GM21447 (cell line): Measurements from ENCODE around the gene FMO2.
"Not testable (repeated sequence)": the region's sequence is repeated elsewhere in the genome, so short reads cannot be mapped to it uniquely, and the experiment has no call there.

ENCODE experiments used
- ATAC-seq: cut with Tn5 transposase; IDR thresholded peaks from one replicate; pipeline ENCODE4 v1.9.1; 2021; ENCODE audit not compliant: unreplicated experiment

The FMO2 gene

DNA sequence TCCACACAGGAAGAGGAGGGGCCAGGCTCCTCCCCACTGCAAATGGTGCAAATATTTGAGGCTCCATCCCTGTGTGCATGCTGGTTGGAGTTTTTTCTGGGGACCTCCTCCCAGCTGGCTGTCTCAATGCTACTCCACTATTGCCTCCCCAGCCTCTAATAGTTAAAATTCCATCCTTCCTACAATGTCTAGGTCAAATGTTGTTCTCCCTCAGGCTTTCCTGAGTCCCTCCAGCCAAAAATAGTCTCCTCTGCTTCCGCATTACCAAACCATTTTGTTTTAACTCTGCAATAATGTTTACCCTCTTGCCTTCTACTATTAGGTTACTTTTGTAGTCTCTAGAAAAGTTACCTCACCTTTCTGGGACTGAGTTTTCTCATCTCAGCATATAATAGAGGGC lies 33.6 kb downstream of the FMO2 start:
- ATAC-seq: no peak

DNA sequence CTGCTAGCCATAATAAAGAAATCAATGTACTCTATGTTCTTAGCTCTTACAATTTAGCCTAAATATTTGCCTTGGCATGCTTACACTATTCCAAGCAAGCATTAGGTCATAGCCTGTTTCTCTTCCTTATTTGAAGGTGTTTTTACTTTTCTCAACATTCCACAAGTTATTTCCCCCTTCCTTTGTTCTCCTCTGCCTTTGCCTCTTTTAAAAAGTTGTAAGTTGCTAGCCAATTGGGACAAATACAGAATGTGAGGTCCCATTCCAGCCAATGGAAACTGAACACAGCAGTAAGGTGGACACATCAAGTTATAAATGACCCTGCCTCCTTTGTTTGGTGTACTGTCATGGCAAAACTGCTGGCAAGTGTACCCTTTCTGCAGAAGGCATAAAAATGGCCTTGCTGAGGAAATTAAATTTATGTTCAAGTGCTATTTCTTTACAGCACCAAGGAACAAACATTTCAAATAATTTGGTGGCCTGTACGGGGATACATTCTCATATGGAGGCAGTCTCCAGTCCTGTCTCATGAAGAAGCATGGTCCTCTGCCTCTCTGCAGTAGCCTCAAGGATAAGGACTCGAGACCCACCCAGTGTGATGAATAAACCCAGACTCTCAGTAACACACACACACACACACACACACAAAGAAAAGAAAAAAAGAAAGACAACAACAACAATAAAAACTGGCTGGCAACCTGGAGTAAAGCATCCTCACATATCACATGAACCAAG lies 34.4 kb downstream of the FMO2 start:
- no peak for ATAC-seq

DNA sequence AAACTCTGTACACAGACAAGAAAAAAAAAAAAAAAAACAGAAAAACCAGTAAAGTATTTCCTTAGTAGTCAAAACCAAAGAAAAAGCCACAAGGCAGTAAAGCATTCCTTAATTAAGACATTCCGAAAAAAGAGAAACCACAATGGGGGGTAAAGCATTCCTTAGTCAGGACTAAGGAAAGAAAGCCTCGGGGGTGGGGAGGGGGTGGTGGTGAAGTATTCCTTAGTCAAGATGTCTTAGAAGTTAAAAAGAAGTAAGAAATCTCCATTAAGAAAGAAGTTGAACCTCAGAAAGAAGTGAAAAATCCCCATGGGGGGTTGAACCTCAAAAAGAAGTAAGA lies 35.0 kb downstream of the FMO2 start:
- no peak for ATAC-seq

GRCh38 chr1:171220581-171221054 lies 35.5 kb downstream of the FMO2 start:
- ATAC-seq: no peak

- no peak for ATAC-seq
These were observed 36.8 kb downstream of the FMO2 start for GRCh38 chr1:171221665-171222591.

- ATAC-seq: no peak
These were observed 37.8 kb downstream of the FMO2 start for GRCh38 chr1:171222936-171223335.

GRCh38 chr1:171224257-171224656 lies 39.2 kb downstream of the FMO2 start:
- not testable (repeated sequence) for ATAC-seq

DNA sequence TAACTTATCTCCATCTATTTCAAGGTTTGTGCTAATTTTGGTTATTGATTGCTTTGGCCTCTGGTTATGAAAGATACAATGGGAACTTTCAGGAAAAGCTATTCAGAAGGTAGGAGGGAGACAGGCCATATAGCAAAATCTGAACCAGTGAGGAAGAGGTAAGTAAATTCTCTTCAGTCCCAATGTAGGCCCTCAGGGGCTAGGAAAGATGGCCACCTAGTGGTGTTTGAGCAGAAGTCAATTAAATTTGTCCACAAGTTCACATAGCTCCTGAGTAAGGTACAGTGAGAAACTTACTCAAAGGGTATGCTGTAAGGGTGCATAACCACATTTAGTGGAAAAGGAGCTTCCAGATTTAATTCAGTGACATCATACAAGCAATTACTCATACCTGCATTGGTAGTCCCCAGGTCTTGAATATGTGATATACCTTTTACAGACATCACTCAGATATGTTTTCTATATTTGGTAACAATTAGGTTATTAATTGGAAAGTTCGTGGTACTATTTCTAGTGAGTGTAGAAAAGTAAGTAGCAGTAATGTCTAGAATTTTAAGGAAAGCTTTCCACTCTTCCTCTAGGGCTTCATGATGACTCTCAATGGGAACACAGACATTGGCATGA lies 41.8 kb downstream of the FMO2 start:
- peak; percentile 79 for ATAC-seq

DNA sequence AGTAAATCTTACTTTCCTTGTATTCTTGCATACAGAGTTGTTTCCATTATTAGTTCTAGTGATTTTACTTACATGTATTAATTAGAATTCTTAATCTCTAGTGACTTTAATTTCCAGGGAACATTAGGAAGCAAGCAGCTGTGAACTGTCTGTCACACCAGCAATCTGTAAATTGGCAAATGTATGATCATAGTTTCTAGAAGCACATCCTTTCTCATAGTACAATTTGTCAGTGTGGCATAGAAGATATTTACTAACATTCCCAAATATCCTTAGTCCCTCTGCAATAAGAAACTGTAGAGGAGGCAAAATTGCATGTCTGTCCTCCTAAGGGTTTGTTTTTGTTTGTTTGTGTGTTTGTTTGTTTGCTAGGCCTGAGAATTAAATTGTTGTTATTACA lies 46.2 kb downstream of the FMO2 start:
- no peak for ATAC-seq

DNA sequence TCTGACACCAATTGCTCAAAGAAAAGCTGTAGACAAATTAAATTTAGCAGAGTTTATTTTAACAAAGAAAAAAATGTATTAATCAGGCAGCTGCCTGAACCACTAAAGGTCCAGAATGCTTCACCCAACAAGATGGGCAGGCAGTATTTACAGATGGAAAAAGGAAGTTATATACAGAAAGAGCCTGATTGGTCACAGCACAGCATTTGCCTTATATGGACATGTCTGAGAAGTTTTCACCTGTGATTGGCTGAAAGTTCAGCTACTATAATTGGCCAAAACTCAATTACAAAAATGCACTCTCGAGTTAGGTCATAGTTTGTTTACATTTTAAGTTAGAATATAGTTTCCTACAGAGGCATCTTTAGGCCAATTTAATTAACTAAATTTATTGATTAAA lies 48.1 kb downstream of the FMO2 start:
- no peak for ATAC-seq

GRCh38 chr1:171236231-171236630 lies 51.1 kb downstream of the FMO2 start:
- not testable (repeated sequence) for ATAC-seq

GRCh38 chr1:171243878-171244277 lies 58.8 kb downstream of the FMO2 start:
- ATAC-seq: no peak

DNA sequence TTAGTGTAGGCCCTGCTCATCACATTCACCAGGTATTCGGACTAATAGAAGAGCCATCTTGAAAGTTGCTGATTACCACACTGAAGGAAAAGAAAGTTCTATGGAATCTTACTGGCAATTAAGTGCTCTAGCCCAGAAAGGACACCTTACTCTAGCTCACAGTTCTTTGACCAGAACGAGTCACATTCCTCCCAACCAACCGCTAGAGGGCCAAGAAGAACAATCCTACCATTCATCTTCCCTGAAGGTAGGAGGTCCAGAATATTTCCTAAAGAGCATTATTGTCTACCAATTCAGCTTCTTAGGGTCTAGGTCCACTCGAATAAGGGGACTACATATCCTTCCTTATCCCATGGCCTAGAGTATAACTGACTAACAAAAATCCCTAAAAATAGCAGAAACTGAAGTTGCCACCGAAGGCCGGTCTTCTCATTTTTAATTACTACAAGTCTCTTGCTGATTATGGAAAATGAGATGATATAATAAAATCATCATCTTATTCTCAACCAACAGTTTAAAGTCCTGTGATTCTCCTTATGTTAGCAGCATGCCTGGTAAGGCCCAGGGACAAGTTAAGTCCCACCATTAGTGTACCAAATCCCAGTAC lies 60.5 kb downstream of the FMO2 start:
- peak; percentile 77 for ATAC-seq

- no peak for ATAC-seq
These were observed 62.4 kb downstream of the FMO2 start for GRCh38 chr1:171247501-171247900.

DNA sequence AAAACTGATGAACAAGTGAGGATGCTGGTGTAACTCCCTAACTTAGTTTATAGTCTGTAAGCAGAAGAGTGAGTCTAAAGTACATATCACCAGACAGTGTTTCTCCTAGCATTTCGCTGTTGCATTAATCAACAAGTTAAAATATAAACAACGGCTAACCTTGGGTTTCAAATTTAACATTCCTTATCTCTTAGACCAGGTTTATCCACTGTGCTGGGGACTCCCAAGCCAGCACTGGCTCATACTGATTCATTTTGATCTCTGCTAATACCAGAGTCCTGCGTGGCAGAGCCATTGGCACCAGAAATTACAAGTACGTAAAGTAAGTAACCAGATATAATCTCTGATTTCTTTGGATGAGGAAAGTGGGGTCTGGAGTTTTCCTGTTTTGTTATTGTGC lies 63.2 kb downstream of the FMO2 start, which contains the start of gene FMO1:
Gene FMO1, plus strand, starts transcription at position 193 of the 400 bp plus-strand sequence. CDS start 9,594 bp downstream, outside the sequence.
- ATAC-seq: no peak

- ATAC-seq: no peak
These were observed 63.7 kb downstream of the FMO2 start for GRCh38 chr1:171248841-171249240.

- ATAC-seq: no peak
These were observed 65.2 kb downstream of the FMO2 start for GRCh38 chr1:171250263-171250662.

GRCh38 chr1:171251042-171251951 lies 66.2 kb downstream of the FMO2 start:
- ATAC-seq: peak; percentile 57

GRCh38 chr1:171251952-171252300 lies 66.8 kb downstream of the FMO2 start:
- no peak for ATAC-seq

GRCh38 chr1:171252482-171252881 lies 67.4 kb downstream of the FMO2 start:
- peak; percentile 95 for ATAC-seq
